Measurements from ENCODE around the gene BTC.

DNA sequence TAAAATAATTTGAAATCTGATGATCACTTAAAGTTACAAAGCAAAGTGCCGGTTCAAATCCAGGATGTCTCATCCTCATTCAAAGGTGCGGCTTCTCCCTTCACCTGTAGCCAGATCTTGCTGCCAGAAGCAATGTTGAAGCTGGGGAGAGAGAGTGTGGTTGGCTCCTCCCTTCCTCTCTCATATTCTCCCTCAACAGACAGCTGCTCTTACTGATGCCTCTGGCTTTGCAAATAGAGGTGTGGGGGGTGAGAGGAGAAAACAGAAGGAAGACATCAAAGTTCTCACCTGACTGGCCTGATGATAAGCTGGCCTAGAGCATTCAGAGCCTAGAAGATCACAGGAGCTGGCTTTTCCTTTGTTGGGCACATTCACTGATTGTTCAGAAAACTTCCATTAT lies 28.3 kb upstream of the BTC start:
- TF ChIP-seq, protein P1, sequence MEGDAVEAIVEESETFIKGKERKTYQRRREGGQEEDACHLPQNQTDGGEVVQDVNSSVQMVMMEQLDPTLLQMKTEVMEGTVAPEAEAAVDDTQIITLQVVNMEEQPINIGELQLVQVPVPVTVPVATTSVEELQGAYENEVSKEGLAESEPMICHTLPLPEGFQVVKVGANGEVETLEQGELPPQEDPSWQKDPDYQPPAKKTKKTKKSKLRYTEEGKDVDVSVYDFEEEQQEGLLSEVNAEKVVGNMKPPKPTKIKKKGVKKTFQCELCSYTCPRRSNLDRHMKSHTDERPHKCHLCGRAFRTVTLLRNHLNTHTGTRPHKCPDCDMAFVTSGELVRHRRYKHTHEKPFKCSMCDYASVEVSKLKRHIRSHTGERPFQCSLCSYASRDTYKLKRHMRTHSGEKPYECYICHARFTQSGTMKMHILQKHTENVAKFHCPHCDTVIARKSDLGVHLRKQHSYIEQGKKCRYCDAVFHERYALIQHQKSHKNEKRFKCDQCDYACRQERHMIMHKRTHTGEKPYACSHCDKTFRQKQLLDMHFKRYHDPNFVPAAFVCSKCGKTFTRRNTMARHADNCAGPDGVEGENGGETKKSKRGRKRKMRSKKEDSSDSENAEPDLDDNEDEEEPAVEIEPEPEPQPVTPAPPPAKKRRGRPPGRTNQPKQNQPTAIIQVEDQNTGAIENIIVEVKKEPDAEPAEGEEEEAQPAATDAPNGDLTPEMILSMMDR (IDR thresholded peaks at IDR 0.05) = no peak
- no peak for TF ChIP-seq POLR2A (IDR thresholded peaks at IDR 0.05)
